ENCODE results near the gene AMHR2. TPM values are rescaled to one million over a fixed set of nuclear protein-coding genes. Genes with fewer than 3 reads are reported as not detected.
"Not testable (repeated sequence)": the region's sequence is repeated elsewhere in the genome, so short reads cannot be mapped to it uniquely, and the experiment has no call there.

The AMHR2 gene
- total RNA-seq (not detected), polyA plus RNA-seq (0.18 TPM)

- Histone ChIP-seq H3K4me1 (ENCODE audit: insufficient read depth) (no peaks in the 10 kb centered on the region), H3K4me3 (ENCODE audit: low read depth, low read length) (no peak within 1 kb of the TSS), H3K36me3 (ENCODE audit: insufficient read depth) (no peaks in the 10 kb centered on the region), H3K27ac (ENCODE audit: low read depth) (no peak within 1 kb of the TSS)
- 100% methylated on average over 1 of the region's 1 CpG for WGBS
- DNase-seq (ENCODE audit: extremely low spot score): no peak
These were observed at the start of gene AMHR2 for GRCh38 chr12:53423597-53423996. AMHR2 (plus strand) TSS chr12:53423855; CDS start chr12:53423935, 80 bp downstream.

- WGBS: 90% methylated on average over 14 of the region's 14 CpGs
- not testable (repeated sequence) for H3K27ac ChIP-seq (ENCODE audit: low read depth); H3K4me3 ChIP-seq (ENCODE audit: low read depth, low read length); DNase-seq (ENCODE audit: extremely low spot score); H3K36me3 ChIP-seq (ENCODE audit: insufficient read depth); H3K4me1 ChIP-seq (ENCODE audit: insufficient read depth)
These were observed 49.4 kb upstream of the AMHR2 start for GRCh38 chr12:53374277-53374676.

- Histone ChIP-seq H3K4me1 (ENCODE audit: insufficient read depth) (peaks cover 2% of the 10 kb centered on the region), H3K27ac (ENCODE audit: low read depth) (no peak overlapping the region), H3K36me3 (ENCODE audit: insufficient read depth) (no peaks in the 10 kb centered on the region), H3K4me3 (ENCODE audit: low read depth, low read length) (no peak overlapping the region)
- 85% methylated on average over 2 of the region's 2 CpGs for WGBS
- DNase-seq (ENCODE audit: extremely low spot score): no peak
These were observed 46.9 kb upstream of the AMHR2 start for GRCh38 chr12:53376747-53377146.

- 97% methylated on average over 12 of the region's 12 CpGs for WGBS
- DNase-seq (ENCODE audit: extremely low spot score): no peak
- peaks cover 3% of the 10 kb centered on the region for H3K36me3 ChIP-seq (ENCODE audit: insufficient read depth)
- no peak overlapping the region for H3K27ac ChIP-seq (ENCODE audit: low read depth)
- peaks cover 4% of the 10 kb centered on the region for H3K4me1 ChIP-seq (ENCODE audit: insufficient read depth)
- H3K4me3 ChIP-seq (ENCODE audit: low read depth, low read length): no peak overlapping the region
These were observed 45.4 kb upstream of the AMHR2 start for GRCh38 chr12:53378222-53378621.

GRCh38 chr12:53378724-53379388 lies 44.8 kb upstream of the AMHR2 start:
- Histone ChIP-seq H3K4me1 (ENCODE audit: insufficient read depth) (peaks cover 4% of the 10 kb centered on the region), H3K4me3 (ENCODE audit: low read depth, low read length) (peak overlapping the region; percentile 36), H3K27ac (ENCODE audit: low read depth) (peak overlapping the region; percentile 84), H3K36me3 (ENCODE audit: insufficient read depth) (peaks cover 5% of the 10 kb centered on the region)
- WGBS: 12% methylated on average over 23 of the region's 23 CpGs
- no peak for DNase-seq (ENCODE audit: extremely low spot score)

- H3K4me3 ChIP-seq (ENCODE audit: low read depth, low read length): peak overlapping the region; percentile 36
- peak overlapping the region; percentile 84 for H3K27ac ChIP-seq (ENCODE audit: low read depth)
- H3K36me3 ChIP-seq (ENCODE audit: insufficient read depth): peaks cover 5% of the 10 kb centered on the region
- under 1% methylated on average over 29 of the region's 29 CpGs for WGBS
- peaks cover 4% of the 10 kb centered on the region for H3K4me1 ChIP-seq (ENCODE audit: insufficient read depth)
- DNase-seq (ENCODE audit: extremely low spot score): peak; percentile 100
These were observed 44.1 kb upstream of the AMHR2 start for GRCh38 chr12:53379389-53380103.

- under 1% methylated on average over 70 of the region's 71 CpGs for WGBS
- H3K27ac ChIP-seq (ENCODE audit: low read depth): peak within 1 kb of the TSS; percentile 98
- DNase-seq (ENCODE audit: extremely low spot score): no peak
- peak within 1 kb of the TSS; percentile 80 for H3K4me3 ChIP-seq (ENCODE audit: low read depth, low read length)
- peaks cover 5% of the 10 kb centered on the region for H3K36me3 ChIP-seq (ENCODE audit: insufficient read depth)
- peaks cover 4% of the 10 kb centered on the region for H3K4me1 ChIP-seq (ENCODE audit: insufficient read depth)
These were observed 43.4 kb upstream of the AMHR2 start, which contains the start of gene SP1 for GRCh38 chr12:53380104-53380793. SP1 (plus strand) TSS chr12:53380176; CDS start chr12:53380292, 116 bp downstream.

GRCh38 chr12:53380794-53381730 lies 42.6 kb upstream of the AMHR2 start:
- Histone ChIP-seq H3K27ac (ENCODE audit: low read depth) (peak overlapping the region; percentile 86), H3K4me1 (ENCODE audit: insufficient read depth) (peaks cover 4% of the 10 kb centered on the region), H3K4me3 (ENCODE audit: low read depth, low read length) (peak overlapping the region; percentile 80), H3K36me3 (ENCODE audit: insufficient read depth) (peaks cover 6% of the 10 kb centered on the region)
- DNase-seq (ENCODE audit: extremely low spot score): no peak
- 12% methylated on average over 21 of the region's 21 CpGs for WGBS

- 45% methylated on average over 9 of the region's 9 CpGs for WGBS
- Histone ChIP-seq H3K36me3 (ENCODE audit: insufficient read depth) (peaks cover 7% of the 10 kb centered on the region), H3K27ac (ENCODE audit: low read depth) (peak overlapping the region; percentile 86), H3K4me1 (ENCODE audit: insufficient read depth) (peaks cover 4% of the 10 kb centered on the region), H3K4me3 (ENCODE audit: low read depth, low read length) (no peak overlapping the region)
- no peak for DNase-seq (ENCODE audit: extremely low spot score)
These were observed 41.7 kb upstream of the AMHR2 start for GRCh38 chr12:53381731-53382630.

- Histone ChIP-seq H3K36me3 (ENCODE audit: insufficient read depth) (peaks cover 7% of the 10 kb centered on the region), H3K4me1 (ENCODE audit: insufficient read depth) (peaks cover 4% of the 10 kb centered on the region)
- 77% methylated on average over 2 of the region's 2 CpGs for WGBS
These were observed 40.4 kb upstream of the AMHR2 start for GRCh38 chr12:53383258-53383657.

GRCh38 chr12:53386381-53386780 lies 37.3 kb upstream of the AMHR2 start:
- not testable (repeated sequence) for DNase-seq (ENCODE audit: extremely low spot score); H3K4me1 ChIP-seq (ENCODE audit: insufficient read depth); H3K36me3 ChIP-seq (ENCODE audit: insufficient read depth); H3K4me3 ChIP-seq (ENCODE audit: low read depth, low read length); H3K27ac ChIP-seq (ENCODE audit: low read depth)
- 87% methylated on average over 5 of the region's 5 CpGs for WGBS

More at GRCh38 chr12:53383258-53383657, 40.4 kb upstream of the AMHR2 start:
- H3K4me3 ChIP-seq (ENCODE audit: low read depth, low read length): peak overlapping the region; percentile 23
- no peak overlapping the region for H3K27ac ChIP-seq (ENCODE audit: low read depth)
- no peak for DNase-seq (ENCODE audit: extremely low spot score)

- WGBS: 90% methylated on average over 4 of the region's 4 CpGs
- H3K4me3 ChIP-seq (ENCODE audit: low read depth, low read length): no peak overlapping the region
- H3K27ac ChIP-seq (ENCODE audit: low read depth): peak overlapping the region; percentile 64
- peaks cover 2% of the 10 kb centered on the region for H3K36me3 ChIP-seq (ENCODE audit: insufficient read depth)
- H3K4me1 ChIP-seq (ENCODE audit: insufficient read depth): no peaks in the 10 kb centered on the region
- DNase-seq (ENCODE audit: extremely low spot score): no peak
These were observed 34.7 kb upstream of the AMHR2 start for GRCh38 chr12:53388932-53389331.

All from urinary bladder (tissue), 4 donors.